ENCODE measurements around the gene SCAP.
A peak's percentile ranks its signal among the peaks of the same experiment; 100 is the strongest.

DNA sequence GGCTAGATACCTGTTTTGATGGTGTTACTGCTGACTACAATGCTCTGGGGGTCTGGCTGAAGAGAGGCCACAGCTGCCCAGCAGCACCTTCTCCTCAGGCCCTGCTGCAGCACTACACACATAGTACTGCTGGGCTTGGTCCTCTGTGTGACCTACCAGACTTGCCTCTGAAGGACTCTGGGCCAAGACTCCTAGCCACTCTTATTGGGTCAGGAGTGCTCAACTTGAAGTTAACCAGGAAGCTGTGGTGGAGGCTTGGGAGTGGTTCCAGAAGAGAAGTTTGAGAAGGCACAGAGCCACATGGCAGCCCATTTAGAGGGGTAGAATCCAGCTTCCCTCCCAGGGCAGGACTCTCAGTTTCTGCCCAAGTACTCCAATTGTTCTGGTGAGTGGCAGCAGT, 21.2 kb upstream of the SCAP start:
- TF ChIP-seq, protein P1, sequence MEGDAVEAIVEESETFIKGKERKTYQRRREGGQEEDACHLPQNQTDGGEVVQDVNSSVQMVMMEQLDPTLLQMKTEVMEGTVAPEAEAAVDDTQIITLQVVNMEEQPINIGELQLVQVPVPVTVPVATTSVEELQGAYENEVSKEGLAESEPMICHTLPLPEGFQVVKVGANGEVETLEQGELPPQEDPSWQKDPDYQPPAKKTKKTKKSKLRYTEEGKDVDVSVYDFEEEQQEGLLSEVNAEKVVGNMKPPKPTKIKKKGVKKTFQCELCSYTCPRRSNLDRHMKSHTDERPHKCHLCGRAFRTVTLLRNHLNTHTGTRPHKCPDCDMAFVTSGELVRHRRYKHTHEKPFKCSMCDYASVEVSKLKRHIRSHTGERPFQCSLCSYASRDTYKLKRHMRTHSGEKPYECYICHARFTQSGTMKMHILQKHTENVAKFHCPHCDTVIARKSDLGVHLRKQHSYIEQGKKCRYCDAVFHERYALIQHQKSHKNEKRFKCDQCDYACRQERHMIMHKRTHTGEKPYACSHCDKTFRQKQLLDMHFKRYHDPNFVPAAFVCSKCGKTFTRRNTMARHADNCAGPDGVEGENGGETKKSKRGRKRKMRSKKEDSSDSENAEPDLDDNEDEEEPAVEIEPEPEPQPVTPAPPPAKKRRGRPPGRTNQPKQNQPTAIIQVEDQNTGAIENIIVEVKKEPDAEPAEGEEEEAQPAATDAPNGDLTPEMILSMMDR (IDR thresholded peaks at IDR 0.05): no peak
- peak in 1 of 4 donors; percentile 27 for TF ChIP-seq POLR2A (IDR thresholded peaks at IDR 0.05)
